ENCODE results near the gene NEK7.

Gene NEK7

DNA sequence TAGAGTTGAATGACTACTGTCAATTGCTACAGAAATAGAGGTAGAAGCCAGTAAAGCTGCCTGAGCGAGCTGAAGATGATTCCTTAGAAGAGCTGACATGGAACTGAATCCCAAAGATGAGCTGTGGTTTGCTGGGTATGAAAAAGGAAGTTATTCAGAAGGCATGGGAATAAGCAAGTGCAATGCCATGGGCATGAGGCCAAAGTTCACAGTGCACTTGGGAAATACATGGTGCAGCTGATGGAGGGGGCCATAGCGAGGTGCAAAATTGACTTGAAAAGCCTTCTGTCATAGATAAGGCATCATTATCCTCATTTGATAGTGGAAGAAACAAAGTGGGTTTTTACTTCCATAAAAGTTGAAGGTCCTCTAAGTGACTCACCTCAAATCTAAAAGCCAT lies 88.6 kb downstream of the NEK7 start:
- no peaks in the 10 kb centered on the region for H3K27me3 ChIP-seq (ENCODE audit: control insufficient read depth, insufficient read depth, low read length)
- H3K4me2 ChIP-seq (ENCODE audit: low read length), result no peak overlapping the region

DNA sequence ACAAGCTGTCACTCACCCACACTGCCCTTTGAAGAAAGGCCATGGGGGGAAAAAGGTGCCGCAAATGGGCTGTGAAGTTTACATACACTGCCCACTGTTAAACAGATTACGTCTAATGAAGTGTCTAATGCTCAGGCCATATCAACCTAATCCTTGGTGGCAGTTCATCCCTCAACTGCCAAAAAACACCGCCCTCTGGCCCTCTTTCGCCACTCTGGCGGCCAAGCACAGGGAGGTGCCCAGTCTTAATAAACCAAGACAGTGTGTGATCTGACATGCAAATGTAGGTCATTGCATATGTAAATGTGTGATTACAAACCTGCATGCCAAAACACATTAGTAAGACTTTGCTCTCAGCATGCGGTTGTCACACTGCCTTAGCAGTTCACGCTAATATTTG lies 89.5 kb downstream of the NEK7 start:
- no peak overlapping the region for H3K9ac ChIP-seq (ENCODE audit: low read depth, low read length)
- H3K4me2 ChIP-seq (ENCODE audit: low read length), result no peak overlapping the region
- H3K4me3 ChIP-seq (ENCODE audit: low read length), result no peak overlapping the region
- peaks cover 18% of the 10 kb centered on the region for H3K36me3 ChIP-seq (ENCODE audit: insufficient read depth, low read length)
- H3K4me1 ChIP-seq (ENCODE audit: control insufficient read depth, insufficient read depth, low read length), result no peaks in the 10 kb centered on the region
- H3K9me3 ChIP-seq (replicated peaks; ENCODE audit: low read length), result no peaks in the 10 kb centered on the region
- H3K27me3 ChIP-seq (ENCODE audit: control insufficient read depth, insufficient read depth, low read length), result no peaks in the 10 kb centered on the region

More for the DNA sequence above, 88.6 kb downstream of the NEK7 start:
- H3K36me3 ChIP-seq (ENCODE audit: insufficient read depth, low read length), result peaks cover 18% of the 10 kb centered on the region
- H3K4me3 ChIP-seq (ENCODE audit: low read length), result no peak overlapping the region
- peaks cover 3% of the 10 kb centered on the region for H3K4me1 ChIP-seq (ENCODE audit: control insufficient read depth, insufficient read depth, low read length)
- no peak overlapping the region for H3K9ac ChIP-seq (ENCODE audit: low read depth, low read length)
- no peaks in the 10 kb centered on the region for H3K9me3 ChIP-seq (replicated peaks; ENCODE audit: low read length)

DNA sequence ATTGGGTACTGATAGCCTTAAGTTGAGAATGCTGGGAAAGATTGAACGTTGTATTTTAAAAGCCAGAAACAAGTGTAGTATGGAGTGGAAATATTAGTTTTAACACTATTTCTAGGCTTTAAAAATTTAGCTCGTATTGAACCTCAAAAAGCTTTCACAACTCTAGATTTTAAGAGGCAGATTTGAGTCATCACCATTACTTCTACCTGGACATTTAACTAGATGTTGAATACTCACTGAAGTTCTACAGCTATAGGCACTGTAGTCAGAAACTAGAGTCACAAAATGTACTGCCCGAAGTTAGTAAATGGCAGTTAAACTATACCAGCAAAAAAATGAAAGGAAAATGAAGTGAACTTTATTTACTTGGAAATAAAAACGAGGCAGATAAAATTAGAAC lies 96.5 kb downstream of the NEK7 start:
- Histone ChIP-seq H3K4me3 (ENCODE audit: low read length) (no peak overlapping the region), H3K4me2 (ENCODE audit: low read length) (no peak overlapping the region), H3K27me3 (ENCODE audit: control insufficient read depth, insufficient read depth, low read length) (no peaks in the 10 kb centered on the region), H3K4me1 (ENCODE audit: control insufficient read depth, insufficient read depth, low read length) (peaks cover 34% of the 10 kb centered on the region), H3K9ac (ENCODE audit: low read depth, low read length) (no peak overlapping the region), H3K36me3 (ENCODE audit: insufficient read depth, low read length) (no peaks in the 10 kb centered on the region), H3K9me3 (replicated peaks; ENCODE audit: low read length) (no peaks in the 10 kb centered on the region)

DNA sequence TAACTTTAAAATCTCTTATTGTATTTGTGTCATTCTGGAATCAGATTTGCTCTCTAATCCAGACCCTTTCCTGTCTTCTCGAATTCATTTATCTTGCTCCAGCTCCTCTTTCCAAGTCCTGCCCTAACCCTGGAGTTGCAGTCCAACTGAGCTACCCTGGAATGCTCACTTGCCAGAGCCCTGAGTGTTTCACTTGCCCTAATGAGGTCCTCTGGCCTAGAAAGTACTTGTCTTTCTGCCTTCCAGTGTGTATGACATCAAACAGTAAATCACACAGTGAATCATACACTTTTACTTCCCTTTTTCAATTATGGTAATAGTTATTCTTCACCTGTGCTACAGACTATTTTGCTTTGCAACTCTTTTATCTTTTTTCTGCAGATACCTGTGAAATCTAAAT lies 96.9 kb downstream of the NEK7 start:
- Histone ChIP-seq H3K4me1 (ENCODE audit: control insufficient read depth, insufficient read depth, low read length) (peaks cover 35% of the 10 kb centered on the region), H3K27me3 (ENCODE audit: control insufficient read depth, insufficient read depth, low read length) (no peaks in the 10 kb centered on the region), H3K9me3 (replicated peaks; ENCODE audit: low read length) (no peaks in the 10 kb centered on the region), H3K4me3 (ENCODE audit: low read length) (no peak overlapping the region), H3K9ac (ENCODE audit: low read depth, low read length) (no peak overlapping the region), H3K36me3 (ENCODE audit: insufficient read depth, low read length) (no peaks in the 10 kb centered on the region), H3K4me2 (ENCODE audit: low read length) (no peak overlapping the region)

DNA sequence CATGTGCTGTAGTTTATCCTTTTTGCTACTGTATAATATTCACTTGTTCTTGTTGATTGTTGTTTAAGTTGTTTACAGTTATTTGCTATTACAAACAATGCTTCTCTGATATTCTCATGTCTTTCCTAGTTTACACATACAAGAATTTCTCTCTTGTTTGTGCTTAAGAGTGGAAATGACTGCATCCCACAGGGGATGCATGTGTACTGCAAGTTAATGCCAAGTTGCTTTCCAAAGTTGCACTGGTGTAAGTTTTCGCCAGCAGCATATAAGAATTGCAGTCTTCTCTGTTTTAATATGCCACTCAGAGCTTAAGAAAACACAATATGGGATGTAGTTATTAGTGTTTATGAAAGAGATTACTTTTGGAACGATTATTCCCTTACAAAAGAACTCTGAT lies 97.7 kb downstream of the NEK7 start:
- Histone ChIP-seq H3K9me3 (replicated peaks; ENCODE audit: low read length) (no peaks in the 10 kb centered on the region), H3K4me3 (ENCODE audit: low read length) (no peak overlapping the region), H3K4me1 (ENCODE audit: control insufficient read depth, insufficient read depth, low read length) (peaks cover 43% of the 10 kb centered on the region), H3K4me2 (ENCODE audit: low read length) (peak overlapping the region; percentile 63), H3K9ac (ENCODE audit: low read depth, low read length) (no peak overlapping the region), H3K27me3 (ENCODE audit: control insufficient read depth, insufficient read depth, low read length) (no peaks in the 10 kb centered on the region), H3K36me3 (ENCODE audit: insufficient read depth, low read length) (no peaks in the 10 kb centered on the region)

DNA sequence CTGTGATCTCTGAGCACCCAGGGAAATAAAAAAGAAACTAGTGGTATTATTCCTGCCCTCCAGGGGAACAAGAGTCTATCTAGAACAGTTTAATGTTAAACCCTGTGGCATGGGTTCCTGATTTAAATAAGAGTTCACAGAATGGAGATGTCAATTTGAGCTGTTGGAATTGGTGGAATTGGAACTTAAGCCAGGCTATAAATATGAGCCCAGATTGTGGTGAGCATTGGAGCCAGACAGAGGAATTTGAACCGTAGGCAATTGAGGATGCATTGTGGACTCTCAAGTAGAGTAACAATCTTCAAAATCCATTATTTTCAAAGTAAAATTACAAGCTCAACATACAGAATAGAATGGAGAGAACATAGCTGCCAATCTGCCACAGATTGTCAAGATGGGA lies 98.2 kb downstream of the NEK7 start:
- Histone ChIP-seq H3K4me1 (ENCODE audit: control insufficient read depth, insufficient read depth, low read length) (peaks cover 48% of the 10 kb centered on the region), H3K27me3 (ENCODE audit: control insufficient read depth, insufficient read depth, low read length) (no peaks in the 10 kb centered on the region), H3K36me3 (ENCODE audit: insufficient read depth, low read length) (no peaks in the 10 kb centered on the region), H3K9ac (ENCODE audit: low read depth, low read length) (no peak overlapping the region), H3K9me3 (replicated peaks; ENCODE audit: low read length) (no peaks in the 10 kb centered on the region), H3K4me2 (ENCODE audit: low read length) (peak overlapping the region; percentile 63), H3K4me3 (ENCODE audit: low read length) (peak overlapping the region; percentile 43)

DNA sequence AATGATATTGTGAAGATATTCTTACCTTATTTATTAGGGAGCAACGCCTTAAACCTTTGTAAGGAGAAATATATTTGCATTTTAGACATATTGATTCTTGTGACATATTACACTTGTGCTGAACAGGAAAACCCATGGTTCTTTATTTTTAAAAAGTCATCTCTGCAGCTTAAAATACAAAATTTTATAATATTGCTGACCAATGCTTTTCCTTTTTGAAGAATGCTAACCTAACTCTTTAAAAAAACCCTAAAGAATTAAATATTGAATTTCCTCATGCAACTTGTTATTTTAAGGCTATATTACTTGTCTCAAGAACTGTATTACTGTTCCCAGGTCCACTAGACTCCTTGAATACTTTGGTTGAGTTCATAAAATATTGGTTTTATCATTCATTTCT lies 99.0 kb downstream of the NEK7 start:
- no peaks in the 10 kb centered on the region for H3K27me3 ChIP-seq (ENCODE audit: control insufficient read depth, insufficient read depth, low read length)
- H3K9ac ChIP-seq (ENCODE audit: low read depth, low read length), result no peak overlapping the region
- peaks cover 55% of the 10 kb centered on the region for H3K4me1 ChIP-seq (ENCODE audit: control insufficient read depth, insufficient read depth, low read length)
- H3K4me3 ChIP-seq (ENCODE audit: low read length), result no peak overlapping the region
- no peak overlapping the region for H3K4me2 ChIP-seq (ENCODE audit: low read length)
- no peaks in the 10 kb centered on the region for H3K36me3 ChIP-seq (ENCODE audit: insufficient read depth, low read length)
- H3K9me3 ChIP-seq (replicated peaks; ENCODE audit: low read length), result no peaks in the 10 kb centered on the region

DNA sequence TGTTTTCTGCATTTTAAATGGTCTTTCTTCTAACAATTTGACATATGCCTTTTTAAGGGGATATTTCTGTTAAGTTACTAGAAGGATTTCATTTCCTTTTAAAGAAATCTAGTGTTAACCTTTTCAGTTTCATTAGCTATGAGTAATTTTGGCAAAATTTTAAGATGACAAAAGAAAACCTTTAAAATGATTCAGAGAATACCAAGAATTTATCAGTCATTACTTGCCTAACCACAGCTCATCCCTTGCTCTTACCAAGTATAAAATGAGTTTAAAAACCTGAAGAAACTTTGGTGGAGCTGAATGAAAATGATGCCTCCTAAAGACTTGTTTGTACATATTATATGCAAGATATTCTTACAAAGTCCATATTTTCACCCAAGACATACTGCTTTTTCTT lies 101.7 kb downstream of the NEK7 start:
- H3K9me3 ChIP-seq (replicated peaks; ENCODE audit: low read length), result no peaks in the 10 kb centered on the region
- peak overlapping the region; percentile 68 for H3K4me2 ChIP-seq (ENCODE audit: low read length)
- peak overlapping the region; percentile 77 for H3K9ac ChIP-seq (ENCODE audit: low read depth, low read length)
- H3K27me3 ChIP-seq (ENCODE audit: control insufficient read depth, insufficient read depth, low read length), result no peaks in the 10 kb centered on the region
- peaks cover 55% of the 10 kb centered on the region for H3K4me1 ChIP-seq (ENCODE audit: control insufficient read depth, insufficient read depth, low read length)
- H3K36me3 ChIP-seq (ENCODE audit: insufficient read depth, low read length), result no peaks in the 10 kb centered on the region
- H3K4me3 ChIP-seq (ENCODE audit: low read length), result peak overlapping the region; percentile 15

DNA sequence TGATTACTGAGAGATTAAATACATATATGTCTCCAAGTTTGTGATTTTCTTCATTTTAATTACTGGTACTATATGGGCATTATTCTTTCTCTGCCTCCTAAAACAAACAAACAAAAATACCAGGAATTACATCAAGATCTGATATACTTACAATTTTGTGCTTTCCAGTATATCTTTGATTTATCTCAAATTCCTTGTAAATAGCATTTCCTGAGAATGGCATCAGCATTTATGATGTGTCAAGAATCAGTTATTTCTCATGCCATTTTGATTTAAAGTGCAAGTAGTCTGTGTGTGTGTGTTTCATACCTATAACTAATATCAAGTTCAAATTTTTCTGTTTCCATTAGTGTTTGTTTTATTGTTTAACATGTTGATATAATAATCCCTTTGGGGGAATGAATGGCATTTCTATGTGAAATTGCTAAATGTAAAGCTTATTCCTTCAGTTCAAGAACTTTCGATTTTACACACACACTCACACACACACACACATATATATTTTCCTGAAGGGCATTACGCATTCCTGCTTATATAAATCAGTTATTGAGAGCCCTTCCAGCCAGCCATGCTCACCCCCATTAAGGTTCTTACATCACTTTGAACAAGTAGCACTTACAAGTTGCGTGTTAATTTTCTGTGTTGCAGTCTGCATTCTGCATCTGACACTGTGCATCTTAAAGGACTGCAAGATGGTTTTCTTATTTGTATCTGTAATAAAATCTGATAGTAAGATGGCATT lies 102.7 kb downstream of the NEK7 start:
- Histone ChIP-seq H3K36me3 (ENCODE audit: insufficient read depth, low read length) (no peaks in the 10 kb centered on the region), H3K4me2 (ENCODE audit: low read length) (peak overlapping the region; percentile 68), H3K4me3 (ENCODE audit: low read length) (peak overlapping the region; percentile 15)

DNA sequence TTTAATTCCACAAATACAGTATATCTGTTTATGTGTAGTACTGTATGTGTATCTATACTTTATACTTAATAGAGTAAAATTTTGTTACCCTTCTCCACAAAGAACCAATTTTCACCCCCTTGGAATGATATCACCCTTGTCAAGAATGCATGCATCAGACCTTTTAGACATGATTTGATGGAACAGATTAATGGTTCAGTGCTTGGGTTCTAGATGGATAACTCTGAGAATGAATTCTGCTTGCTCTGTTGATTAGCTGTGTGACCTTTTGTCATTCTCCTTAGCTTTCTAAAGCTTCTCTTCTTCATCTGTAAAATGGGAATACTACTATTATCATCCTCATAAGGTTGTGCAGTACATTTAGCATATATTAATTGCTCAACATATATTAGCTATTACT lies 105.1 kb downstream of the NEK7 start:
- Histone ChIP-seq H3K9ac (ENCODE audit: low read depth, low read length) (no peak overlapping the region), H3K36me3 (ENCODE audit: insufficient read depth, low read length) (peaks cover 5% of the 10 kb centered on the region), H3K27me3 (ENCODE audit: control insufficient read depth, insufficient read depth, low read length) (no peaks in the 10 kb centered on the region), H3K4me2 (ENCODE audit: low read length) (no peak overlapping the region), H3K9me3 (replicated peaks; ENCODE audit: low read length) (no peaks in the 10 kb centered on the region), H3K4me3 (ENCODE audit: low read length) (no peak overlapping the region), H3K4me1 (ENCODE audit: control insufficient read depth, insufficient read depth, low read length) (peaks cover 35% of the 10 kb centered on the region)

More for the DNA sequence above, 102.7 kb downstream of the NEK7 start:
- no peaks in the 10 kb centered on the region for H3K9me3 ChIP-seq (replicated peaks; ENCODE audit: low read length)
- H3K4me1 ChIP-seq (ENCODE audit: control insufficient read depth, insufficient read depth, low read length), result peaks cover 45% of the 10 kb centered on the region
- H3K27me3 ChIP-seq (ENCODE audit: control insufficient read depth, insufficient read depth, low read length), result no peaks in the 10 kb centered on the region
- H3K9ac ChIP-seq (ENCODE audit: low read depth, low read length), result peak overlapping the region; percentile 77

DNA sequence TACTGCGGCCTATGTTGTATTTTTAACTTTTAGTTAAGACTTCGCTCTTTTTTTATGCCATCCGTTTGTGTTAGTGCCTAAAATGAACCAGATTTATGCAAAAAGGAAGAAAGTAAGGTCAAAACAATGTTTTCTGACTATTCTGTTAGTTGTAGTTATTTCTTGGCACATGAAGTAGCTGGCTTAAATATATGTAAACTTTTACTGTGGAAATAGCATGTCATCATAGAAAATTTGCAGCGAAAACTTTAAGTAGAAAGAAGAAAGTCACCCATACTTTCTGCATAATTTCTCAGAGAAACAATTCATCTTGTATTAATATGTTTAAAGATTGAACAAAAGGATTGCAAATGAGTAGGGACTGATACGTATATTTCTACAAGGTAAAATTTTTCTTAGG lies 106.4 kb downstream of the NEK7 start:
- Histone ChIP-seq H3K36me3 (ENCODE audit: insufficient read depth, low read length) (peaks cover 5% of the 10 kb centered on the region), H3K4me3 (ENCODE audit: low read length) (no peak overlapping the region), H3K4me1 (ENCODE audit: control insufficient read depth, insufficient read depth, low read length) (peaks cover 35% of the 10 kb centered on the region), H3K9me3 (replicated peaks; ENCODE audit: low read length) (no peaks in the 10 kb centered on the region), H3K9ac (ENCODE audit: low read depth, low read length) (no peak overlapping the region), H3K27me3 (ENCODE audit: control insufficient read depth, insufficient read depth, low read length) (no peaks in the 10 kb centered on the region), H3K4me2 (ENCODE audit: low read length) (no peak overlapping the region)

DNA sequence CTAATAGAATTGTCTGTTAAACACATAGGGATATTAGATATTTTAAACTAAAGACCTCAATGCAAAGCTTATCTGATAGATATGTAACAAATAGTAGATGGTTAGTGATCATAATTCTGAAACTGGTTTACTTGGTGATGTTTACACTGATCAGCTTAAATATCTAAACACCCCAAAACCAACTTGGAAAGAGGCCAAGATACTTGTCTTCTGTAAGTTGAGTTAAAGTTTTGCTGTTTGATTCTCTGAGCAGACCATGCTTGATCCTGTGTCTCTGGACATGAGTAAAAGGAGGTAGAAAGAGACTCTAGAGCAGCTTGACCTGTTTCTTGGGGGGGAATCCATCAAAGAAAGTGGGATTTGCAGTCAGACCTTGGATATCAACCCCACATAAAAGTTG lies 107.5 kb downstream of the NEK7 start:
- no peak overlapping the region for H3K4me3 ChIP-seq (ENCODE audit: low read length)
- H3K4me1 ChIP-seq (ENCODE audit: control insufficient read depth, insufficient read depth, low read length), result peaks cover 38% of the 10 kb centered on the region
- H3K27me3 ChIP-seq (ENCODE audit: control insufficient read depth, insufficient read depth, low read length), result no peaks in the 10 kb centered on the region
- no peak overlapping the region for H3K4me2 ChIP-seq (ENCODE audit: low read length)
- no peak overlapping the region for H3K9ac ChIP-seq (ENCODE audit: low read depth, low read length)
- H3K36me3 ChIP-seq (ENCODE audit: insufficient read depth, low read length), result peaks cover 5% of the 10 kb centered on the region
- H3K9me3 ChIP-seq (replicated peaks; ENCODE audit: low read length), result no peaks in the 10 kb centered on the region

Measured in skeletal muscle satellite cell (primary cell).